Stimulated activated CD4-positive, alpha-beta T cell treated with anti-CD3 and anti-CD28 coated beads, Interleukin-4, amount 100 ng/mL, for 1 hour (primary cell): ENCODE measurements around the gene SRC.
"Not testable (repeated sequence)": the region's sequence is repeated elsewhere in the genome, so short reads cannot be mapped to it uniquely, and the experiment has no call there.

Source experiments
- DNase-seq: peaks from one replicate; pipeline ENCODE4 v3.0.0-alpha.2; 2020

The SRC gene

GRCh38 chr20:37365760-37366638 is 20.1 kb downstream of the SRC start:
- DNase-seq = no peak

GRCh38 chr20:37366743-37367142 is 20.8 kb downstream of the SRC start:
- DNase-seq = no peak

- no peak for DNase-seq
Measured at GRCh38 chr20:37369846-37370245, 23.9 kb downstream of the SRC start.

DNA sequence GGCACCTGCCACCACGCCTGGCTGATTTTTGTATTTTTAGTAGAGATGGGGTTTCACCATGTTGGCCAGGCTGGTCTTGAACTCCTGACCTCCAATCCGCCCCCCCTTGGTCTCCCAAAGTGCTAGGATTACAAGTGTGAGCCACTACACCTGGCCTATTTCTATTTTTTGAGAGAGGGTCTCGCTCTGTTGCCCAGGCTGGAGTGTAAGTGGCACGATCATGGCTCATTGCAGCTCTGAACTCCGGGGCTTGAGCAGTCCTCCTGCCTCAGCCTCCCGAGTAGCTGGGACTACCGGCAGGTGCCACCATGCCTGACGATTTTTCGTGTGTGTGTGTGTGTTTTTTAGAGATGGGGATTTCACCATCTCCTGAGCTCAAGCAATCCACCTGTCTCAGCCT is 25.9 kb downstream of the SRC start:
- DNase-seq = not testable (repeated sequence)

DNA sequence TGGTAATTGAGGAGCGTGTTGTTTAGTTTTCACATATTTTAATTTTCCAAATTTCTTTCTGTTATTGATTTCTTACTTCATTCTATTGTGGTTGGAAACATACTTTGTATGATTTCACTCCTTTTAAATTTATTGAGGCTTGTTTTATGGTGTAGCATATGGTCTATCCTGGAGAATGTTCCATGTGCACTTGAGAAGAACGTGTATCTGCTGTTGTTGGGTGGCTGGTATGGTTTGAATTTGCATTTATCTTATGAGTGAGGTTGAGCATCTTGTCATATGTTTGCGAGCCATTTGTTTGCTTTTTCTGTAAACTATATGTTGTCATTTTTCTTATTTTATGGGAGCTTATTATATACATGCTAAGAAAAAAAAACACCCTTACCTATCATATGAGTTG is 26.5 kb downstream of the SRC start:
- no peak for DNase-seq

DNA sequence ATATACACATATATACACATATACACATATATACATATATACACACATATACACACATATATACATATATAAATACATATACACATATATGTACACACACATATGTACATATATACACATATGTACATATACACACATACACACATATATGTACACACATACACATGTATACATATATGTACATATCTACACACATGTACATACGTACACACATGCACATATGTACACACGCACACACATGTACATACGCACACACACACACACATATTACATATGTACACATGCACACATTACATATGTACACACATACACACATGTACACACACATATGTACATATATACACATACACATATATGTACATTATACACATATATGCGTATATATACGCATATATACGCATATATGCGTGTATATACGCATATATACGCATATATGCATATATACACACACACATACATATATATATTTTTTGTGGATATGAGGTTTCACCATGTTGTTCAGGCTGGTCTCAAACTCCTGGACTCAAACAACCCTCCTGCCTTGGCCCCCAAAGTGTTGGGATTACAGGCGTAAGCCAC is 27.2 kb downstream of the SRC start:
- DNase-seq = no peak

DNA sequence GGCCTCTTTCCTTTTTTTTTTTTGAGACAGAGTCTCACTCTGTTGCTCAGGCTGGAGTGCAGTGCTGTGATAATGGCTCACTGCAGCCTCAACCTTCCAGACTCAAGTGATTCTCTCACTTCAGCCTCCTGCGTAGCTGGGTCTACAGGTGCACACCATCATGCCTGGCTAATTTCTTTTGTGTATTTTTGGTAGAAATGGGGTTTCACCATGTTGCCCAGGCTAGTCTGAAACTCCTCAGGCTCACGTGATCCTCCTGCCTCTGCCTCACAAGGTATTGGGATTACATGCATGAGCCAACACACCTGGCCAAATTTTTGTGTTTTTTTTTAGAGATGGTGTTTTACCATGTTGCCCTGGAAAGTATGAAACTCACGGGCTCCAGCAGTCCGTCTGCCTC is 29.3 kb downstream of the SRC start:
- no peak for DNase-seq

DNA sequence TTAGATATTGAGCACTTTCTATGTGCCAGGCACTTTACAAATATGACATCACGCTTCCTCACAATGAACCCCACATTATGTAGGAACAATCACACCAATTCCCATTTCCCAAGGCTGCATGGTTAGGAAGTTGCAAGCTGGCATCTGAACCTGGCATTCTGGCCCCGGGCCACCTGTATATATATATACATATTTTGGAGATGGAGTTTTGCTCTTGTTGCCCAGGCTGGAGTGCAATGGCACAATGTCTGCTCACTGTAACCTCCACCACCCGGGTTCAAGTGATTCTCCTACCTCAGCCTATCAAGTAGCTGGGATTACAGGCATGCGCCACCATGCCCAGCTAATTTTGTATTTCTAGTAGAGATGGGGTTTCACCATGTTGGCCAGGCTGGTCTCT is 30.4 kb downstream of the SRC start:
- DNase-seq = no peak

GRCh38 chr20:37376791-37377190 is 30.9 kb downstream of the SRC start:
- no peak for DNase-seq

DNA sequence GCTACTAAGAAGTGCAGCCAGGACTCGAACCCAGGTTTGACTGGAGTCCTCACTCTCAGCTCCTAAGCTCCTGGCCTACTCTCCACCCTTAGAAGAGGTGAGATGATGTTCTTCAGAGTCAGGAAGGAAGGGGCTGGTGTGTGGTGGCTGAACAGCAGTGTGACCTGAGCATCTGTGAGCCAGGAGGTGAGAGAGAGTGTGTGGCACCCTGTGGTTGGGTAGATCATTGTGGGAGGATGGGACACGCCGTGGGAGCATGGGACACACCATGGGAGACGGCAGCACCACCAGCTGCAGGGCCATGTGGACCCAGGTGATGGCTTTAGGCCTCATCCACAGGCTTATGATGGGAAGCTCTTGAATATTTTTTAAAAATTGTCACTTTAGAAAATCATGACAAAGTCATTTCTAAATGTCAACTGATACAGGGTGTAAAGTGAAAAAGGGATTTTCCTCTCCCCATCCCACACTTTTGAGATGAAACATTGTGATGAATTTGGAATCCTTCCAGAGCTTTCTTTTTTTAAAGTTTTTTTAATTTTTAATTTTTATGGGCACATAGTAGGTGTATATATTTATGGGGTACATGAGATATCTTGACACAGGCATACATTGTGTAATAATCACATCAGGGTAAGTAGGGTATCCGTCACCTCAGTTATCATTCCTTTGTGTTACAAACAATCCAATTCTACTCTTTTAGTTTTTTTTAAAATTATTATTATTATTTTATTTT is 31.6 kb downstream of the SRC start:
- DNase-seq = no peak

GRCh38 chr20:37378420-37378784 is 32.5 kb downstream of the SRC start:
- no peak for DNase-seq

DNA sequence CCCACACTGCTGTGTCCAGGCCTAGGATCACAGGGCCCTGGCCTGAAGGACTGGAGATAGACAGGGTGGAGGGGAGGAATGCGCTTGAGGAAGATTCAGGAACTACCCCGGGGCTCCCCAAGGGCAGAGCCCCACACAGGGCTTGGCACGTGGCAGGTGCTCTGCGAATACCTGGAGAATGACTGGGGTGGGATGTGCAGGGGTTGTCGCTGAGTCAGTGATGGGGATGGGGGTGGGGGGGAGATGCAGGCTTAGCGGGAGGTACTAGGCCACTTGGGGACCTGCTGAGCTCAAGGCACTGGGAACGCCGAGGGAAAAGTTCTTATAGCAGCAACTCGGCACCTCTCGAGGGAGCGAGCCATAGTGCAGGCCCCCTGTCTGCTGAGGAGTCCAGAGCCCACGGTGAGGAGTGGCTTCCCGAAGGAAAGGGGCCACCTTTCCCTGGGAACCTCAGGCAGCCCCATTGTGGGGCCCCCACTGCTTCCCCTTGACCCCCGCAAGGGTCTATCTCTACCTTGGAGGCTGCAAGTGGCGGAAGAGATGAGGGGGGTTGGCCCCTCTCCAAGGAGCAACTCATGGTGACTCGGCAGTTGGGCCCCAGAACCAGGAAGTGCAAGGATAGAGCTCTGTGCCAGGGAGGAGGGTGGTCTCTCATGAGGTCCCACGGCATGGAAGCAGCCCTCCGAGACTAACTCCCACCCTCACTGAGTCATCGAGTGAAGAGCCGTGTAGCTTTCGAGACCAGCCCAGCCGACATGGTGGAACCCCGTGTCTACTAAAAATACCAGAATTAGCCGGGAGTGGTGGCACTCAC is 33.1 kb downstream of the SRC start:
- DNase-seq = no peak

- no peak for DNase-seq
Measured at GRCh38 chr20:37379967-37380828, 34.3 kb downstream of the SRC start.

- no peak for DNase-seq
Measured at GRCh38 chr20:37380864-37381579, 35.1 kb downstream of the SRC start.

DNA sequence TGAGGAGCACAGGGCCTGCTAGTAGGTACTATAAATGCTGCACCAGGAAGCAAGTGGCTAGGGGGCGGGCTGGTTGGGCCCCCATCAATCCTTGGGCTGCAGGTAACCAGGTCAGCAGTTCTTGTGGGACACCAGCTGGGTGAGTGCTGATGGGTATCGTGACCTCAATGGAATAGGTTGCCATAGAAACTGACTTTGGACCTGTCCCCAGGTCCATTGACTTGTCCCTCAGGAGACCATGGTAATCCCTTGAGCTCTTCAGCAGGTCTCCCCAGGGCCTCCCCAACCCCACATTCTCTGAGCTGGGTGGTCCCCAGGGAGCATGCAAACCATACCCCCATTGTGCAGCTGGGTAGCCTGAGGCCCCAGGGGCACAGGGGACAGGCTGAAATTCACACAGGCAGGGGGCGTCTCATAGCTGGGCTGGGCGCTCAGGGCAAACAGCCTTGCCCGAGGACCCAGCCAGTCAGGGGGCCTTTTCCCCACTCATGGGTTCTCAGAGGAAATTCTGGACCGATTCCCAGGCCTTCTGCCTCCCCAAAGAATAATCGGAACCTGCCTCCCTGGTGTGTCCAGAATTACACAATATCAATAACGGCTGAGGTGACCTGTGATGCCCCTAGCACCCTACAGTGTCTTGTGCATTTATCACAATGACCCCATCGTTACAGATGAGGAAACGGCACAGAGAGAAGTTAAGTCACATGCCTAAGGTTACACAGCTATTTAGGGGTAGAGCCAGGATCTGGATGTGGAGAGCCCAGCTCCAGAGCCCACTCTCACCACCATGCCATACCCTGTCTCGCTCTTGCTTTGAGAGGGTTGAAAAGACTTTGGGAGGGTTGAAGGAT is 35.9 kb downstream of the SRC start:
- no peak for DNase-seq

- no peak for DNase-seq
Measured at GRCh38 chr20:37382482-37383120, 36.7 kb downstream of the SRC start.

DNA sequence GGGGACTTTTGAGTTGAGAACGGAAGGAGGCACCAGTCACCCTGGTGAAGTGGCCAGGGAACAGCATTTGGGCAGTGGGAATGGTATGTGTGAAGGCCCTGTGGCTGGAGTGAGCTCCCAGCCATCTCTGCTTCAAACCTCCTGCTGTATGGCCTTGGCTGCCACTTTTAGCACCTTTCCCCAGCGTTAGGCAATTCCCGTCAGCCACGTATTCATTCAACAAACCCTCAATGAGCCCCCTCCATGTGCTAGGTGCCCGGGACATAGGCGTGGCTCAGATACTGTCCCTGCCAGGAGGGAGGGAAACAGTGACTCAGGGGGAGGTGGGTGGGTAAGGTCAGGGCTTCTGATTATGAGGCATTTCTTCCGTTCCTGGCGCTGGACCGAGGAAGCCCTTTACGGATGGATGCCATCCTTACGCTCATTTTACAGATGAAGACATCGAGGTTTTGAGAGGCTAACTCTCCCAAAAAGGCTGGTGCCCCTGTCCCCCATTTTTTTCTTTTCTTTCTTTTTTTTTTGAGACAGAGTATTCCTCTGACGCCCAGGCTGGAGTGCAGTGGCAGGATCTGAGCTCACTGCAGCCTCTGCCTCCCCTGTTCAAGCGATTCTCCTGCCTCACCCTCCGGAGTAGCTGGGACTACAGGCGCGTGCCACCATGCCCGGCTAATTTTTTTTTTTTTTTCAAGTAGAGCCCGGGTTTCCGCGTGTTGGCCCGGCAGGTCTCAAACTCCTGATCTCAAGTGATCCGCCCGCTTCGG is 37.5 kb downstream of the SRC start:
- no peak for DNase-seq

DNA sequence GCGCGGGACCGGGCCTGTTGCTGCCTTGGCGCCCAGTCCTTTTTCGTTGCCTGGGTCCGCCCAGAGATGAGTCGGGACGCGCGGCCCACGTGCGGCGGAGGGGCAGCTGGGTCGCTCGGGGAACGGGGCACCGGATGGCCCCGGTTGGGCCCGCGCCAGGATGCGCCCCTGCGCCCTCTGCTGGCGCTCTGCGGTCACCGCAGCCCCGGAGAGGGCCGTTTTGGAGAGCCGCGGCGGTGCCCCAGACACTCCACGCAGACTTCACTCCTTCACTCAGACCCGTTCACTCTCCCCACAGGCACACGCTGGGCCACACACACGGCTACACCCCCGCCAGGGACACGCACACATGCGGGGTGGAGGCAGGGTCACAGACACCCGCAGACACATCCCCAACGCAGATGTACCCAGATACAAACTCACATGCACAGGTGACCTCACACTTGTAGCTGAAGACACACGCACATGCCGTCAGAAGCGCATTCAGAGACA is 38.8 kb downstream of the SRC start:
- peak; percentile 79 for DNase-seq

- no peak for DNase-seq
Measured at GRCh38 chr20:37385176-37385575, 39.2 kb downstream of the SRC start.
